ENCODE measurements around the gene BMP6.
"Not testable (repeated sequence)": the region's sequence is repeated elsewhere in the genome, so short reads cannot be mapped to it uniquely, and the experiment has no call there.

The BMP6 gene

DNA sequence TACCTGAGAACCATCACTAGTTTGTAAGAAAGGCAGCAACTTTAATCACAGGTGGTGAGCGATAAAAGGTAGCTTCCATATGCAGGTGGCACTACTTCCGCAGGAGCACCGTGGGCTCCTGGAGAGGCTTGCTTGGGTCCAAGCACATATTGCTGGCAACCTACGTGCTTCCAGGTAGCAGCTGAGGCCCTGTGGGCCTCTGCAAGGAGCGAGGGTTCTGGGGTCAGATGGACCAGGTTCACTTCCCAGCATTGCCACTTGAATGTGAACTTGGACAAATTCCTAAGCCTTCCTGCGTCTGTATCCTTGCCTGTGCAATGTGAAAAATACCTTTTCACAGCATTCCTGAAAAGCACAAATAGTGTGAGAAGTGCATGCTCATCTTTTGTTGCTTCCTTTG is 153.7 kb downstream of the BMP6 start:
- H3K27ac Mint-ChIP-seq, result no peak overlapping the region
- H3K4me3 Mint-ChIP-seq, result no peak overlapping the region
- H3K9me3 Mint-ChIP-seq, result no peaks in the 10 kb centered on the region
- H3K27me3 Mint-ChIP-seq (ENCODE audit: low read depth), result no peaks in the 10 kb centered on the region
- peaks cover 21% of the 10 kb centered on the region for H3K36me3 Mint-ChIP-seq (ENCODE audit: low read depth)
- H3K4me1 Mint-ChIP-seq (ENCODE audit: low read depth), result no peaks in the 10 kb centered on the region

GRCh38 chr6:7879980-7880717 is 154.2 kb downstream of the BMP6 start:
- Mint-ChIP-seq H3K27me3 (ENCODE audit: low read depth) (no peaks in the 10 kb centered on the region), H3K4me1 (ENCODE audit: low read depth) (no peaks in the 10 kb centered on the region), H3K27ac (no peak overlapping the region), H3K36me3 (ENCODE audit: low read depth) (peaks cover 26% of the 10 kb centered on the region), H3K4me3 (no peak overlapping the region), H3K9me3 (no peaks in the 10 kb centered on the region)

DNA sequence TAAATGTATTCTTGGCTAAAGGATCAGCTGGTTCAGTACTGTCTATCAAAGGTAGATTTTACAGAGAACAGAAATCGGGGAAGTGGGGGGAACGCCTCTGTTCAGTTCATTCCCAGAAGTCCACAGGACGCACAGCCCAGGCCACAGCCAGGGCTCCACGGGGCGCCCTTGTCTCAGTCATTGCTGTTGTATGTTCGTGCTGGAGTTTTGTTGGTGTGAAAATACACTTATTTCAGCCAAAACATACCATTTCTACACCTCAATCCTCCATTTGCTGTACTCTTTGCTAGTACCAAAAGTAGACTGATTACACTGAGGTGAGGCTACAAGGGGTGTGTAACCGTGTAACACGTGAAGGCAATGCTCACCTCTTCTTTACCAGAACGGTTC is 154.8 kb downstream of the BMP6 start:
- Mint-ChIP-seq H3K27me3 (ENCODE audit: low read depth) (no peaks in the 10 kb centered on the region), H3K4me3 (no peak overlapping the region), H3K4me1 (ENCODE audit: low read depth) (no peaks in the 10 kb centered on the region), H3K27ac (no peak overlapping the region), H3K9me3 (no peaks in the 10 kb centered on the region), H3K36me3 (ENCODE audit: low read depth) (peaks cover 28% of the 10 kb centered on the region)

DNA sequence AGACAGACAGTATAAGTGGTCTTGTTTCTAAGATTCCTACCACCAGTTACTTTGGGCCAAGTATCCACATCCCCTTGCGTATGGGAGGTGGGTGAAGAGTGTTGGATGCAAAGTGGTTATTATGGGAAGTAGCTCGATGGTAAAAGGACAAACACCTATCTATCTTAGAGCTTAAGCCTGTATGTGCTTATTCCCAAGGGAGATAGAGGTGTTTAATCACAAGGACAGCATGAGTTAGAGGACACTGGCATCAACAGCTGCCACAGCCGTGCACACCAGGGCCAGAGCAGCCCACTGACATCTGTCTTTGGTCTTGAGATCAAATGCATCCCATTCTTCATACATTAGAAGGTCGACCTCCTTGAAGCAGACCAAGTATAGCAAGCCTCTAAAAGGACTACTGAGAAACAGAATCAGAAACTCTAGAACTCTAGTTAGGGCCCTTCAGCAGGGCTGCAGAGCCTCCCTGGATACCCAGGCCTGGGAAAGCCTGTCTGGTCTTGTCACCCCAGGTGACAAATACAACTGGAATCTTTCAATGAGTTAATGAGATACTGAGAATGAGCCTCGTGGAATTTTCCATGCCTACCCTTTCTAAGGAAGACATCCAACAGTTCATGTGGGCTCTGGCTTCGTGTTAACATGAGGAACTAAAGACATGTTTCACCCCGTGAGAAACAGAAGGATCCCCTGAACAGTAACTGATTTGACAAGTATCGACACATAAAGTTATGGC is 156.0 kb downstream of the BMP6 start:
- peaks cover 28% of the 10 kb centered on the region for H3K36me3 Mint-ChIP-seq (ENCODE audit: low read depth)
- H3K27ac Mint-ChIP-seq, result no peak overlapping the region
- no peak overlapping the region for H3K4me3 Mint-ChIP-seq
- no peaks in the 10 kb centered on the region for H3K4me1 Mint-ChIP-seq (ENCODE audit: low read depth)
- no peaks in the 10 kb centered on the region for H3K27me3 Mint-ChIP-seq (ENCODE audit: low read depth)
- H3K9me3 Mint-ChIP-seq, result no peaks in the 10 kb centered on the region

- H3K27ac Mint-ChIP-seq, result no peak overlapping the region
- no peaks in the 10 kb centered on the region for H3K4me1 Mint-ChIP-seq (ENCODE audit: low read depth)
- no peak overlapping the region for H3K4me3 Mint-ChIP-seq
- no peaks in the 10 kb centered on the region for H3K9me3 Mint-ChIP-seq
- H3K36me3 Mint-ChIP-seq (ENCODE audit: low read depth), result peaks cover 31% of the 10 kb centered on the region
- no peaks in the 10 kb centered on the region for H3K27me3 Mint-ChIP-seq (ENCODE audit: low read depth)
Observed at GRCh38 chr6:7882505-7883257, 156.8 kb downstream of the BMP6 start.

DNA sequence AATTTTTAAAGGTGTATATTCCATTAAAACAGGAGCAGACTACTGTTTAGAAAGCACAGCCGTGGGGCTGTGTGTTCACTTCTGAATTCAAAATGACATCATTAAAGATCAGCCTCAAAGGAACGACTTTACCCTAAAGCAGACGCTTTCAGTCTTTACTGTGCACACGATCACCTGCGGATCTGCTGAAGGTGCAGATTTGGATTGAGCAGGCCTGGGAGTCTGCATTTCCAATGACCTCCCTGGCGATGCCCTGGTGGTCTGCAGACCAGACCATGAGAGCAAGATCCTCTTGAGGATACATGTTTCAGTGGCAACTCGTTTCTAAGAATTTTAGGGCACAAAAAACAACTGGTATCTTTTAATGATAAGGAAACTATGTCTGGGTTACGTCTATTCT is 157.5 kb downstream of the BMP6 start:
- H3K27me3 Mint-ChIP-seq (ENCODE audit: low read depth), result no peaks in the 10 kb centered on the region
- no peak overlapping the region for H3K27ac Mint-ChIP-seq
- no peak overlapping the region for H3K4me3 Mint-ChIP-seq
- peaks cover 36% of the 10 kb centered on the region for H3K36me3 Mint-ChIP-seq (ENCODE audit: low read depth)
- H3K9me3 Mint-ChIP-seq, result no peaks in the 10 kb centered on the region
- H3K4me1 Mint-ChIP-seq (ENCODE audit: low read depth), result no peaks in the 10 kb centered on the region

GRCh38 chr6:7886132-7886531 is 160.2 kb downstream of the BMP6 start:
- Mint-ChIP-seq H3K4me1 (ENCODE audit: low read depth) (no peaks in the 10 kb centered on the region), H3K27ac (no peak overlapping the region), H3K36me3 (ENCODE audit: low read depth) (peaks cover 45% of the 10 kb centered on the region), H3K9me3 (no peaks in the 10 kb centered on the region), H3K27me3 (ENCODE audit: low read depth) (no peaks in the 10 kb centered on the region), H3K4me3 (no peak overlapping the region)

DNA sequence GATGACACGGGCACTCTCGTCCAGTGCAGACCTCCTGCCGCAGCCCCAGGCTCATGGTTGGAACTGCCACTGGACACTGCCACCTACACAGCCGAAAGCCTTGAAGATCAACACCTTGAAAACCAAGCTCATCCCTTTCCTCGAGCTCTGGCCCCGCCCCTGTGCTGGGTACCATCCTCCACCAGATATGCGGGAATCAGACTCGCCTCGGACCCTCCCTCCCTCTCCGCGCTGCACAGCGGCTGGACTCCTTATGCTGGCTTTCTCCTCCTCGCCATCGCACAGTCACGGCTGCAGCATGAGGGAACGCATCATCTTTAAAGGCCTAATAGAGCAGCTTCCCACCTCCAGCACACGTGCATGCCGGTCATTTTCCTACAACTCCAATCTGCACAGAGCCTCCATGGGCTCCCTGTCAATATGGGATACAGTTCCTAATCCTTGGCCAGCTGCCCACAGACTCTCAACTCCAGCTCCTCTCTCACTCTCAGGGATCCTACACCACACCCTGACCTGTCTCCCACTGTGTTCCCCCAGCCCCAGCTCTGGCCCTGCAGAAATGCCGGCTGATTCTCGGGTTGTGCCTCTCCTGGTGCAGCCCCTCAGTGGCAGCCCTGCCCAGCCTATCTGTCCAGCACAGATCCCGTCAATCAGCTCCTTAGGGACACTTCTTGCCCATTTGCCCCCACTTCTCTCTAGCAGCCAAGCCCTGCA is 161.5 kb downstream of the BMP6 start:
- no peaks in the 10 kb centered on the region for H3K9me3 Mint-ChIP-seq
- H3K4me3 Mint-ChIP-seq, result no peak overlapping the region
- H3K27ac Mint-ChIP-seq, result no peak overlapping the region
- H3K36me3 Mint-ChIP-seq (ENCODE audit: low read depth), result peaks cover 51% of the 10 kb centered on the region
- no peaks in the 10 kb centered on the region for H3K27me3 Mint-ChIP-seq (ENCODE audit: low read depth)
- H3K4me1 Mint-ChIP-seq (ENCODE audit: low read depth), result no peaks in the 10 kb centered on the region

GRCh38 chr6:7888587-7889357 is 162.9 kb downstream of the BMP6 start:
- Mint-ChIP-seq H3K36me3 (ENCODE audit: low read depth) (peaks cover 40% of the 10 kb centered on the region), H3K27ac (no peak overlapping the region)

DNA sequence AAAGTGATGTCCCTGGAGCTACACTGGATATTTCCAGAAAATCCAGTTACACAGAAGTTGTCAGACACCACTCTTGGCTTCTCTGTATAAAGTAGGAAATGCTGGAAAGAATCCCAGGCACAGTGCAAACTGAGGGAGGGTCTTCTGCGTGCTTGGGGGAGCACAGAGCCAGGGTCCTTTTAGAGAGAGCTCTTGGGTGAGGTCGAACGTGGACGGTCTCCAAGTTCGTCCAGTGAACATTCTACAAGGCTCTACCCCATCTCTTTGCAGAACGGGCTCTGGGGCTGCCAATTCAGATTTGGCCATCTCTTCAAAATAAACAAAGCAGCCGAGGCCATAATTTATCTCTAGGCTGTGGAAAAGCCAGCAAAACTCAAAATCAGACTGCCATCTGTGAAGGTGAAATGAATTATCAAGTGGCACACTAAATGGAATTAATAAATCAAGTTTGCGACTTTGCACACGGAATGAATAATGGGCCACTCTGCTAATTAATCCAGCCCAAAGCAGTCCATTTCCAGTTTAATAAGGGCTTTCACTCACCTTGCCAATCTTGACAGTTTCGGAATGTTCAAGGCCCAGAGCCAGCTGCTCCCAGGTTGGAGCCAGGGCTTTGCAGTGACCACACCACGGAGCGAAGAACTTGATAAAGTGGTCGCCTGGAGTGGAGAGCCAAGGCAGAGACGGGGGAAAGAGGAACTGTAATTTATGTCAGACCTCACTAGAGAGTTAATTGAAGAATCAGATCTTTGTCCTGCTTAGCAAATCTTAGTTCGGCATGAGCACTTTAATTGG is 165.4 kb downstream of the BMP6 start:
- Mint-ChIP-seq H3K4me1 (ENCODE audit: low read depth) (no peaks in the 10 kb centered on the region), H3K27me3 (ENCODE audit: low read depth) (no peaks in the 10 kb centered on the region), H3K36me3 (ENCODE audit: low read depth) (peaks cover 33% of the 10 kb centered on the region), H3K9me3 (no peaks in the 10 kb centered on the region), H3K4me3 (no peak overlapping the region), H3K27ac (no peak overlapping the region)

More at GRCh38 chr6:7888587-7889357, 162.9 kb downstream of the BMP6 start:
- no peaks in the 10 kb centered on the region for H3K9me3 Mint-ChIP-seq
- no peak overlapping the region for H3K4me3 Mint-ChIP-seq
- no peaks in the 10 kb centered on the region for H3K27me3 Mint-ChIP-seq (ENCODE audit: low read depth)
- no peaks in the 10 kb centered on the region for H3K4me1 Mint-ChIP-seq (ENCODE audit: low read depth)

DNA sequence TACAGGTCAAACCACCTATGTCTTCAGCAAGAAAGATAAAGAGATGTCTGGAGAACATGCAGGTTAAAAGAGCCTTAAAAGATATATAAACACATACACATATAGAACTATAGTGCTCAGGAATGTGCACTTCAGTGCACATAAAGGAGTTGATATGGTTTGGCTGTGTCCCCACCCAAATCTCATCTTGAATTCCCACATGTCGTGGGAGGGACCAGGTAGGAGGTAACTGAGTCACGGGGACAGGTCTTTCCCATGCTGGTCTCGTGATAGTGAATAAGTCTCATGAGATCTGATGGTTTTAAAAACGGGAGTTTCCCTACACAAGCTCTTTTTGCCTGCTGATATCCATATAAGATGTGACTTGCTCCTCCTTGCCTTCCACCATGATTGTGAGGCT is 166.5 kb downstream of the BMP6 start:
- H3K4me1 Mint-ChIP-seq (ENCODE audit: low read depth); H3K27me3 Mint-ChIP-seq (ENCODE audit: low read depth); H3K27ac Mint-ChIP-seq; H3K9me3 Mint-ChIP-seq; H3K4me3 Mint-ChIP-seq: not testable (repeated sequence)
- H3K36me3 Mint-ChIP-seq (ENCODE audit: low read depth), result peaks cover 33% of the 10 kb centered on the region

GRCh38 chr6:7893342-7893741 is 167.4 kb downstream of the BMP6 start:
- Mint-ChIP-seq H3K4me1 (ENCODE audit: low read depth) (no peaks in the 10 kb centered on the region), H3K27me3 (ENCODE audit: low read depth) (no peaks in the 10 kb centered on the region), H3K36me3 (ENCODE audit: low read depth) (peaks cover 31% of the 10 kb centered on the region), H3K9me3 (no peaks in the 10 kb centered on the region), H3K27ac (no peak overlapping the region), H3K4me3 (no peak overlapping the region)
